ENCODE data around the gene EFCAB9.
A peak's percentile ranks its signal among the peaks of the same experiment; 100 is the strongest.

Gene EFCAB9

GRCh38 chr5:172166030-172166826 is 27.7 kb upstream of the EFCAB9 start:
- no peak for DNase-seq (ENCODE audit: low read depth)

GRCh38 chr5:172167895-172168294 is 26.1 kb upstream of the EFCAB9 start:
- no peak for DNase-seq (ENCODE audit: low read depth)

- no peak for DNase-seq (ENCODE audit: low read depth)
These were observed 25.7 kb upstream of the EFCAB9 start for GRCh38 chr5:172168311-172168710.

GRCh38 chr5:172169216-172169615 is 24.8 kb upstream of the EFCAB9 start:
- no peak for DNase-seq (ENCODE audit: low read depth)

- no peak for DNase-seq (ENCODE audit: low read depth)
These were observed 23.7 kb upstream of the EFCAB9 start for GRCh38 chr5:172170251-172170701.

- no peak for DNase-seq (ENCODE audit: low read depth)
These were observed 22.9 kb upstream of the EFCAB9 start for GRCh38 chr5:172171118-172171517.

GRCh38 chr5:172172912-172173563 is 20.9 kb upstream of the EFCAB9 start:
- no peak for DNase-seq (ENCODE audit: low read depth)

GRCh38 chr5:172173564-172174153 is 20.3 kb upstream of the EFCAB9 start:
- no peak for DNase-seq (ENCODE audit: low read depth)

- no peak for DNase-seq (ENCODE audit: low read depth)
These were observed 18.7 kb upstream of the EFCAB9 start for GRCh38 chr5:172175263-172175719.

GRCh38 chr5:172177176-172177575 is 16.8 kb upstream of the EFCAB9 start:
- DNase-seq (ENCODE audit: low read depth), result no peak

- no peak for DNase-seq (ENCODE audit: low read depth)
These were observed 15.5 kb upstream of the EFCAB9 start for GRCh38 chr5:172178301-172178987.

GRCh38 chr5:172178991-172179989 is 14.7 kb upstream of the EFCAB9 start:
- no peak for DNase-seq (ENCODE audit: low read depth)

GRCh38 chr5:172180936-172181335 is 13.0 kb upstream of the EFCAB9 start:
- DNase-seq (ENCODE audit: low read depth), result no peak

GRCh38 chr5:172182291-172182690 is 11.7 kb upstream of the EFCAB9 start:
- DNase-seq (ENCODE audit: low read depth), result no peak

GRCh38 chr5:172183881-172184280 is 10.1 kb upstream of the EFCAB9 start:
- DNase-seq (ENCODE audit: low read depth), result no peak

- no peak for DNase-seq (ENCODE audit: low read depth)
These were observed 8.9 kb upstream of the EFCAB9 start for GRCh38 chr5:172185096-172185461.

- DNase-seq (ENCODE audit: low read depth), result no peak
These were observed 7.8 kb upstream of the EFCAB9 start for GRCh38 chr5:172186114-172186695.

- peak; percentile 54 for DNase-seq (ENCODE audit: low read depth)
These were observed 6.6 kb upstream of the EFCAB9 start for GRCh38 chr5:172187118-172188032.

GRCh38 chr5:172188033-172188892 is 5.7 kb upstream of the EFCAB9 start, which contains the start of gene STK10:
TSS of gene STK10 (minus strand) at chr5:172188224. CDS start at chr5:172188042, 182 bp downstream.
- peak; percentile 85 for DNase-seq (ENCODE audit: low read depth)
